K562 (cell line): ENCODE measurements around the gene CXCR3. TPM values are rescaled to one million over a fixed set of nuclear protein-coding genes. Genes with fewer than 3 reads are reported as not detected.

Source experiments
- ATAC-seq: fragments of 200-7000 bp; cut with Tn5 transposase; 3 replicates; pipeline ENCODE4 v1.9.1; 2020; ENCODE audit warnings: moderate library complexity
- BruUV-seq: library from RNA; stranded (reverse); fragments of 400-500 nt; replicated peaks from 2 replicates; lab custom pipeline; 2021; lab: Mats Ljungman, UMichigan
- CTCF ChIA-PET: fragments of 300-600 bp; formaldehyde crosslinking; extraction: SDS; loops from one replicate; lab custom pipeline; 2021; ENCODE audit warnings: low intra/inter-chr PET ratio; lab: Yijun Ruan, JAX
- POLR2A ChIA-PET: fragments of 300-600, 350-650 bp; sonication (Branson Sonifier 250); formaldehyde crosslinking; extraction: SDS; loops from one replicate; lab custom pipeline; 2021; ENCODE audit warnings: antibody characterized with exemption, inconsistent platforms; lab: Yijun Ruan, JAX
- DNase-seq, 4 experiments: peaks; one replicate each; pipeline versions ENCODE4 v3.0.0 to v3.0.0-alpha.2; 2011 to 2018; ENCODE audit warnings: low spot score in 3 of 4, mixed read lengths in 3 of 4; ENCODE audit errors: extremely low read depth in 1 of 4
- FAIRE-seq: peaks from 2 replicates; lab custom pipeline; 2011; peaks lifted over from hg19 to GRCh38; lab: Jason Lieb, UNC
- H2AFZ ChIP-seq: 2 replicates; pipeline ENCODE4 v1.6.0; 2011; ENCODE audit warnings: low read depth, low read length, control low read depth, inconsistent platforms
- H3K27ac ChIP-seq: fragments of 200-600 bp; 3 replicates; pipeline ENCODE4 v1.8.0; 2011; ENCODE audit warnings: low read depth, mild to moderate bottlenecking, control low read depth, inconsistent platforms, low read length, moderate library complexity, mixed read lengths; ENCODE audit errors: extremely low read depth
- H3K27me3 ChIP-seq, 2 experiments: fragments of 300-600 bp in 1 of 2; 2 replicates in 1 of 2; 3 replicates in 1 of 2; pipeline versions ENCODE4 v1.6.0 to v1.8.0; 2011; ENCODE audit warnings: inconsistent platforms in 2 of 2, low read length in 2 of 2, mild to moderate bottlenecking in 1 of 2, mixed read lengths in 1 of 2, moderate library complexity in 1 of 2; ENCODE audit not compliant: control insufficient read depth in 2 of 2, insufficient read depth in 2 of 2
- H3K36me3 ChIP-seq: fragments of 300-600 bp; 3 replicates; pipeline ENCODE4 v1.8.0; 2011; ENCODE audit warnings: mild to moderate bottlenecking, low read length, inconsistent platforms; ENCODE audit not compliant: control insufficient read depth, insufficient read depth
- H3K4me1 ChIP-seq, 2 experiments: fragments of 200-600 bp in 1 of 2; replicated peaks in 1 of 2; 2 replicates in 1 of 2; 3 replicates in 1 of 2; pipeline versions ENCODE4 v1.5.1 to v1.8.0; 2011; ENCODE audit warnings: inconsistent platforms in 2 of 2, low read length in 2 of 2, mild to moderate bottlenecking in 1 of 2, mixed read lengths in 1 of 2, moderate library complexity in 1 of 2; ENCODE audit not compliant: control insufficient read depth in 2 of 2, insufficient read depth in 2 of 2
- H3K4me2 ChIP-seq: 2 replicates; pipeline ENCODE4 v1.6.1; 2011; ENCODE audit warnings: low read length, control low read depth, inconsistent platforms, mixed read lengths; ENCODE audit not compliant: insufficient read depth
- H3K4me3 ChIP-seq: fragments of 200-600 bp; sonication (generic), shearing (Covaris generic); 2 replicates; pipeline ENCODE4 v1.5.1; 2016; ENCODE audit warnings: control low read depth, inconsistent platforms
- H3K79me2 ChIP-seq: fragments of 200-600 bp; 3 replicates; pipeline ENCODE4 v1.8.0; 2011; ENCODE audit warnings: low read length, inconsistent platforms; ENCODE audit not compliant: control insufficient read depth, insufficient read depth
- H3K9ac ChIP-seq, 2 experiments: 2 replicates each; pipeline versions ENCODE4 v1.6.0 to v1.6.1; 2011; ENCODE audit warnings: low read depth in 2 of 2, low read length in 2 of 2, control low read depth in 1 of 2, inconsistent platforms in 1 of 2, mild to moderate bottlenecking in 1 of 2, mixed read lengths in 1 of 2; ENCODE audit not compliant: insufficient read depth in 1 of 2
- H3K9me1 ChIP-seq: one replicate; pipeline ENCODE4 v1.6.0; 2011; ENCODE audit warnings: inconsistent platforms, mild to moderate bottlenecking, low read length, moderate library complexity; ENCODE audit not compliant: control insufficient read depth, insufficient read depth
- H3K9me3 ChIP-seq: replicated peaks from 2 replicates; pipeline ENCODE4 v1.5.1; 2011; ENCODE audit warnings: low read depth, low read length, inconsistent platforms; ENCODE audit not compliant: control insufficient read depth, insufficient read depth
- H4K20me1 ChIP-seq: replicated peaks from 2 replicates; pipeline ENCODE4 v1.6.1; 2011; ENCODE audit warnings: low read length, inconsistent platforms, mixed read lengths; ENCODE audit not compliant: control insufficient read depth, insufficient read depth
- FOXJ2 ChIP-seq: fragments of 200-800 bp; sonication (Bioruptor generic); IDR thresholded peaks from 2 replicates; pipeline ENCODE4 v1.6.1; 2016; ENCODE audit warnings: missing genetic modification characterization, missing compliant biosample characterization
- MGA ChIP-seq: fragments of 450-650 bp; IDR thresholded peaks from 2 replicates; pipeline ENCODE4 v1.6.1; 2016; ENCODE audit warnings: mild to moderate bottlenecking, moderate library complexity
- RAD51 ChIP-seq: fragments of 450-650 bp; IDR thresholded peaks from 2 replicates; pipeline ENCODE4 v1.7.1; 2016; ENCODE audit warnings: low read depth, mild to moderate bottlenecking, borderline replicate concordance
- STAT5A ChIP-seq: IDR thresholded peaks from 2 replicates; pipeline ENCODE4 v1.6.1; 2012; ENCODE audit warnings: low read length, inconsistent platforms, borderline replicate concordance
- ZBTB5 ChIP-seq: fragments of 450-650 bp; IDR thresholded peaks from 2 replicates; pipeline ENCODE4 v1.6.1; 2017; ENCODE audit warnings: antibody characterized with exemption
- ZKSCAN8 ChIP-seq: fragments of 200-800 bp; sonication (Bioruptor generic); IDR thresholded peaks from 2 replicates; pipeline ENCODE4 v1.6.1; 2016; ENCODE audit warnings: missing genetic modification characterization, missing compliant biosample characterization
- ZNF324 ChIP-seq: fragments of 250-450 bp; sonication (Bioruptor Pico); IDR thresholded peaks from 2 replicates; pipeline ENCODE4 v1.4.0; 2020; ENCODE audit warnings: mild to moderate bottlenecking
- WGBS: fragments of 100-300 bp; shearing (Covaris generic); methylation state at CpG from one replicate; pipeline ENCODE4 v1.1.6; 2016; ENCODE audit warnings: low coverage, mixed read lengths; ENCODE audit not compliant: insufficient coverage; ENCODE audit errors: missing lambda C conversion rate; 5-methylcytosine and 5-hydroxymethylcytosine counted together
- in situ Hi-C: fragments of 300-500 bp; cut with MboI; formaldehyde crosslinking; loops from 4 replicates; pipeline ENCODE4 v1.15.0; 2018; ENCODE audit warnings: inconsistent platforms, mixed read lengths
- intact Hi-C: fragments of 100-400 bp; cut with micrococcal nuclease; formaldehyde crosslinking; loops from 2 replicates; pipeline ENCODE4 v1.14.2; 2022
- polyA plus RNA-seq, 8 experiments: library from polyadenylated mRNA; depleted of rRNA in 4 of 8; stranded (reverse) in 5 of 8; unstranded in 3 of 8; fragments of >200 nt; fragmentation: Nextera tagmentation in 2 of 8; fragmentation: Illumina TruSeq in 1 of 8; extraction: Ambion mirVana in 2 of 8; extraction: Trizol in 1 of 8; gene quantifications; 2 replicates each; pipeline versions ENCODE4 v1.2.1 to v1.2.3, GENCODE V29; 2011 to 2014; ENCODE audit warnings: inconsistent platforms in 1 of 8, missing spikeins in 1 of 8
- total RNA-seq, 7 experiments: library from RNA; depleted of rRNA in 6 of 7; stranded (reverse); fragments of >200 nt in 6 of 7; fragmentation: Illumina TruSeq in 2 of 7; extraction: Trizol in 2 of 7; gene quantifications; 2 replicates each; pipeline versions ENCODE4 v1.2.1 to v1.2.3, GENCODE V29; 2011 to 2021; ENCODE audit warnings: low replicate concordance in 1 of 7
- TF ChIP-seq, protein P1 (sequence below), 2 experiments: IDR thresholded peaks; 2 replicates each; pipeline ENCODE4 v1.6.1; 2011; ENCODE audit warnings: borderline replicate concordance in 1 of 2, control low read depth in 1 of 2, low read depth in 1 of 2, low read length in 1 of 2, mild to moderate bottlenecking in 1 of 2, mixed read lengths in 1 of 2, moderate library complexity in 1 of 2; ENCODE audit not compliant: insufficient read depth in 1 of 2, insufficient read length in 1 of 2, poor library complexity in 1 of 2, severe bottlenecking in 1 of 2; ENCODE audit errors: extremely low read depth in 1 of 2

CXCR3 gene
- total and polyA plus RNA-seq, 9 of the 15 experiments (the other 6 are each of a cell fraction or from before 2014, with no cell fraction given), result not detected

GRCh38 chrX:71615954-71616353 is 2.4 kb downstream of the CXCR3 start:
- Histone ChIP-seq H3K4me1 (peaks cover 0 to 18% of the 10 kb centered on the region in 2 experiments; a peak in 2 of 5 replicates), H3K36me3 (0 out of 3 replicates have a peak, but pooled peaks cover 1% of the 10 kb centered on the region), H3K4me2 (no peak overlapping the region), H3K9me1 (no peaks in the 10 kb centered on the region), H3K9me3 (no peaks in the 10 kb centered on the region), H3K27me3 (peaks cover 0 to 16% of the 10 kb centered on the region in 2 experiments; a peak in 3 of 5 replicates), H3K9ac (no peak overlapping the region), H3K79me2 (no peaks in the 10 kb centered on the region), H3K27ac (no peak overlapping the region), H3K4me3 (no peak overlapping the region), H4K20me1 (no peaks in the 10 kb centered on the region), H2AFZ (no peak overlapping the region)
- BruUV-seq, result no TSS peak
- FAIRE-seq, result no peak
- intact Hi-C loops, result no loop called here
- no peak for ATAC-seq
- no peak for DNase-seq
- in situ Hi-C loops, result no loop called here
- CTCF ChIA-PET, result no interaction called here
- whole genome bisulfite sequencing, result 45% methylated on average over 6 of the region's 10 CpGs
- POLR2A ChIA-PET, result no interaction called here
- TF ChIP-seq MGA, result no peak
- TF ChIP-seq STAT5A, result no peak
- TF ChIP-seq, protein P1, sequence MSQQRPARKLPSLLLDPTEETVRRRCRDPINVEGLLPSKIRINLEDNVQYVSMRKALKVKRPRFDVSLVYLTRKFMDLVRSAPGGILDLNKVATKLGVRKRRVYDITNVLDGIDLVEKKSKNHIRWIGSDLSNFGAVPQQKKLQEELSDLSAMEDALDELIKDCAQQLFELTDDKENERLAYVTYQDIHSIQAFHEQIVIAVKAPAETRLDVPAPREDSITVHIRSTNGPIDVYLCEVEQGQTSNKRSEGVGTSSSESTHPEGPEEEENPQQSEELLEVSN (IDR thresholded peaks at IDR 0.05; ENCODE audit: borderline replicate concordance in 1 of 2, extremely low read depth in 1 of 2, insufficient read depth in 1 of 2, insufficient read length in 1 of 2, low read depth in 1 of 2, low read length in 1 of 2, poor library complexity in 1 of 2, severe bottlenecking in 1 of 2), result no peak
- TF ChIP-seq ZBTB5, result no peak
- no peak for TF ChIP-seq ZNF324 (CRISPR knock-in tag)
- no peak for TF ChIP-seq RAD51
- TF ChIP-seq FOXJ2 (tag), result no peak
- no peak for TF ChIP-seq ZKSCAN8 (CRISPR knock-in tag)
